Cardiac muscle cell (in vitro differentiated cells and primary cell): Measurements from ENCODE around the gene ISYNA1. TPM values are rescaled to one million over a fixed set of nuclear protein-coding genes. Genes with fewer than 3 reads are reported as not detected.

ENCODE experiments used
- DNase-seq, 2 donors: peaks; one replicate each; pipeline versions ENCODE4 v3.0.0 to v3.0.0-alpha.2; 2010 to 2017; ENCODE audit warnings: low read depth in 1 of 2, low spot score in 1 of 2
- H3K27ac ChIP-seq: fragments of 200-600 bp; sonication (generic); 2 replicates; pipeline ENCODE4 v1.5.1; 2016
- H3K27me3 ChIP-seq: fragments of 200-600 bp; sonication (generic); 2 replicates; pipeline ENCODE4 v1.6.0; 2016; ENCODE audit warnings: control low read depth
- H3K36me3 ChIP-seq: fragments of 200-600 bp; sonication (generic); 2 replicates; pipeline ENCODE4 v1.5.1; 2016; ENCODE audit warnings: control low read depth
- H3K4me1 ChIP-seq: fragments of 200-600 bp; sonication (generic); 2 replicates; pipeline ENCODE4 v1.8.1; 2017; ENCODE audit warnings: low read depth, mild to moderate bottlenecking, mixed run types
- H3K4me3 ChIP-seq: fragments of 200-600 bp; sonication (generic); 2 replicates; pipeline ENCODE4 v1.5.1; 2016; ENCODE audit warnings: mild to moderate bottlenecking
- H3K9me3 ChIP-seq: fragments of 200-600 bp; sonication (generic); 2 replicates; pipeline ENCODE4 v1.5.1; 2017; ENCODE audit warnings: low read depth, mild to moderate bottlenecking, control low read depth
- polyA plus RNA-seq: library from polyadenylated mRNA; unstranded; fragments of >200 nt; fragmentation: Nextera tagmentation; extraction: Ambion mirVana; gene quantifications from 2 replicates; pipeline ENCODE4 v1.2.1, GENCODE V29; 2016
- total RNA-seq: library from RNA; depleted of rRNA; stranded (reverse); fragments of >200 nt; gene quantifications from 2 replicates; pipeline ENCODE4 v1.2.3, GENCODE V29; 2016
- TF ChIP-seq, protein P1 (sequence below): IDR thresholded peaks from 2 replicates; pipeline ENCODE4 v1.5.1; 2012; ENCODE audit warnings: low read depth, mild to moderate bottlenecking, low read length

The ISYNA1 gene
- total and polyA plus RNA-seq, 2 experiments from 2014 or later: 298 to 370 TPM

DNA sequence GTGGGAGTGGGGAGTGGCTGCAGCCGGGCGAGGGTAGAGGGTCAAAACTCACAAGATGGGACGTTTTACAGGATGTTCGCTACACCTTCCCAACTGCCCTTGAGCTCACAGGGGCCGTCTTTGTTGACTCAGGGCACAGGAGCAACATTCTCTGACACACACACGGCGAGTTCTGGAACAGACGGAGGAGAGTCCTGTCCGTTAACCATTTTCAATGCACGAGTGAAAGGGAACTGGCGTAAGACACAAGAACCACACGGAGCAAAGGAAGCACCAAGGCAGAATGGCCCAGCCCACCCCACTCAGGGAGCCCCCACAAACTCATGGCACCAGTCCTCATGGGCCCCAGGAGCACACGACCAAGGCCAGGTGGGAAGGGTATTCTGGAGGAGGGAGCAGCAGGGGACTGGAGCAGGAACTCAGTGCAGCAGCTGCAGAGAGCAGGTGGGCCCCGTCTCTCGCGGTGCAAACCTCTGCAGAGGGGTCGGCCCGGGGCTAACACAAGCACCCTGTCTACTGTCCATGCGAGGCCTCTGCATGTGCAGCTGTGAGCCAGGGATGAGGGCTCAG lies 37.9 kb upstream of the ISYNA1 start:
- DNase-seq: no peak
- H3K36me3 ChIP-seq: no peaks in the 10 kb centered on the region
- H3K27ac ChIP-seq: no peak overlapping the region
- H3K4me1 ChIP-seq: peaks cover 7% of the 10 kb centered on the region
- no peak overlapping the region for H3K4me3 ChIP-seq
- H3K9me3 ChIP-seq: no peaks in the 10 kb centered on the region
- TF ChIP-seq, protein P1, sequence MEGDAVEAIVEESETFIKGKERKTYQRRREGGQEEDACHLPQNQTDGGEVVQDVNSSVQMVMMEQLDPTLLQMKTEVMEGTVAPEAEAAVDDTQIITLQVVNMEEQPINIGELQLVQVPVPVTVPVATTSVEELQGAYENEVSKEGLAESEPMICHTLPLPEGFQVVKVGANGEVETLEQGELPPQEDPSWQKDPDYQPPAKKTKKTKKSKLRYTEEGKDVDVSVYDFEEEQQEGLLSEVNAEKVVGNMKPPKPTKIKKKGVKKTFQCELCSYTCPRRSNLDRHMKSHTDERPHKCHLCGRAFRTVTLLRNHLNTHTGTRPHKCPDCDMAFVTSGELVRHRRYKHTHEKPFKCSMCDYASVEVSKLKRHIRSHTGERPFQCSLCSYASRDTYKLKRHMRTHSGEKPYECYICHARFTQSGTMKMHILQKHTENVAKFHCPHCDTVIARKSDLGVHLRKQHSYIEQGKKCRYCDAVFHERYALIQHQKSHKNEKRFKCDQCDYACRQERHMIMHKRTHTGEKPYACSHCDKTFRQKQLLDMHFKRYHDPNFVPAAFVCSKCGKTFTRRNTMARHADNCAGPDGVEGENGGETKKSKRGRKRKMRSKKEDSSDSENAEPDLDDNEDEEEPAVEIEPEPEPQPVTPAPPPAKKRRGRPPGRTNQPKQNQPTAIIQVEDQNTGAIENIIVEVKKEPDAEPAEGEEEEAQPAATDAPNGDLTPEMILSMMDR: no peak
- no peaks in the 10 kb centered on the region for H3K27me3 ChIP-seq

DNA sequence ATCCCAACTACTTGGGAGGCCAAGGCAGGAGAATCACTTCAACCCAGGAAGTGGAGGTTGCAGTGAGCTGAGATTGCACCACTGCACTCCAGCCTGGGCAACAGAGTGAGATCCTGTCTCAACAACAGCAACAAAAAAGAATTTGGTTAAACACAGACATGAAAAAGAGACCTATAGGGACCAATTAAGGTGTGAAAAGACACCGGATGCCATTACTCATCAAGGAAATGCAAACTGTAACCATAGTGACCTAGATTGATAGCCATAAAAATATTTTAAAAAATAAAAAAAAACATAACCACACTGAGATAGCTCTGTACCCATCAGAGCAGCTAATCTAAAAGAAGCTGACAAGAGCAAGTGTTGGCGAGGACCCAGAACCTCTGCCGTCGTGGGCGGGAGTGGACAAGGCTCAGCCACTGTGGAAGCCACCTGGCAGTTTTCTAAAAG lies 37.1 kb upstream of the ISYNA1 start:
- DNase-seq: no peak
- Histone ChIP-seq H3K4me3 (no peak overlapping the region), H3K27me3 (no peaks in the 10 kb centered on the region), H3K27ac (no peak overlapping the region), H3K4me1 (peaks cover 2% of the 10 kb centered on the region), H3K36me3 (no peaks in the 10 kb centered on the region), H3K9me3 (no peaks in the 10 kb centered on the region)
- TF ChIP-seq, protein P1: no peak

DNA sequence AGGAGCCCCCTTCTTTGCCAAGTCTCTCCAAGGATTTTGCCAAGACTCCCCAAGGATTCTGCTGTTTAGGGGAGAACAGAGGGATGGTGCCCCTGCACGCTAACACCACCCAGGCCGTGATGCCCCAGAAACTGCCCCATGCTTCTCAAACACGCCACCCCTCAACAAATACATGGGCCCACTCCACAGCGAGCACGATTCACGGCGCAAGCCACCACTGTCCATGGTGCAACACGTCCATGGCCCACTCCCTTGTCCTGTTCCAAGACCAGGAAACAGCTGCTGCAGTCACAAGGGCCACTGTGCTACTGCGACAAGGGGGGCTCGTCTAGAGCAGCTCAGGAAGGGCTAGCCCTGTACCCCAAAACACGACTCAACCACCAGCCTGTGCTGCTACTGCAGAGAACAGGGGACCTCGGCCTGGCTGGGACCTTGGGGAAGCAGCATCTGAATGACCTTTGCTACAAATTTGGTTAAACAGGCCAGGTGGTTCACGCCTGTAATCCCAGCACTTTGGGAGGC lies 36.5 kb upstream of the ISYNA1 start:
- no peaks in the 10 kb centered on the region for H3K4me1 ChIP-seq
- DNase-seq: no peak
- no peaks in the 10 kb centered on the region for H3K36me3 ChIP-seq
- no peak overlapping the region for H3K27ac ChIP-seq
- no peak overlapping the region for H3K4me3 ChIP-seq
- H3K27me3 ChIP-seq: no peaks in the 10 kb centered on the region
- TF ChIP-seq, protein P1: no peak
- H3K9me3 ChIP-seq: no peaks in the 10 kb centered on the region

DNA sequence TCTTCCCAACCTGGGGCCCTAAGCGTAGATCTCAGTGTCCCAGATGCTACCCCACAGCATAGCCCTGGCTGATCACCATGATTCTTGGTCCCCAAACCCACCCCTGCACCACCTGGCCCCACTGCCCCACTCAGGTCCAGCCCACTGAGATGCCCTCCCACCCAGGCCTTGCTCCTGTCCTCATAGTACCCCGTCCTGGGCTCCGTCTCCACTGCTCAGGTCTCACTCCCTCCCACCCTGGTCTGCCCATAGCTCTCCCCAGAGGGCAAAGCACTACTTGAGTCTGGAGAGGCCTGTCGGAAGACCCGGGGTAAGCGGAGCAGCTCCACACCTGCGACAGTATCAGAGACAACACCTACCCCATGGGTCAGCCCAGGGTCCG lies 35.8 kb upstream of the ISYNA1 start:
- Histone ChIP-seq H3K9me3 (no peaks in the 10 kb centered on the region), H3K27me3 (no peaks in the 10 kb centered on the region), H3K27ac (no peak overlapping the region), H3K36me3 (no peaks in the 10 kb centered on the region), H3K4me1 (no peaks in the 10 kb centered on the region), H3K4me3 (no peak overlapping the region)
- DNase-seq: no peak
- TF ChIP-seq, protein P1: no peak

DNA sequence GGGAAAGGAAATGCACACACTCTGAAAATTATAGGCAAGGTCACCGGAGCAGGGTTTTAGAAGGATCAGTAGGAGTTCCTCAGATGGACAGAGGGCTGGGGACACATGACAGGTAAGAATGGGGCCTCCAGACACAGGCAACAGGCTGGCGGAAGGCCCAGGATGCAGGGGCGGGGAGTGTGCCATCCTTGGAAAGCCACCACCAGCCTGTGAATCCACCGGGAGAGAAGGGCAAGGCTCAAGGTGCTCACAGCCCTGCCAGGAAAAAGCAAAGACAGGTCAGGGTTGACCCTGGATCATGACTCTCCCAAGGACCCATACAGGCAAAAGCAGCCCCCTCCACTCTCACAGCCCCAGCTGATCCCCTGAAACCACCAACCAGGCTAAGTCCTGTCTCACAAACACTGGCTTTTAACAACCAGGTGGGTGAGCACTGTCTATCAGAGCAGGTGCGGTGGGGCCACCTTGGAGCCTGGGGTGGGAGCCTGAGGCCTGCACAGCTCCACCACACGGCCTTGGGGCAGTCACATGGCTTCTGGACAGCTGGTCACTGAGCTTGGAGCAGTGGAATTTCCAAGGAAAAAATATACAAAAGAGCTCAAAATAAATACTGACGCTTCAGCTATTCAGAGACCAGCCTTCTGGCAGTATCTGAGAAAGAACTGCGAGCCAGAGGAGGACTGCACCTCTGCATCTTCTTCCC lies 35.2 kb upstream of the ISYNA1 start:
- no peak for DNase-seq
- TF ChIP-seq, protein P1: no peak
- Histone ChIP-seq H3K9me3 (no peaks in the 10 kb centered on the region), H3K27ac (no peak overlapping the region), H3K27me3 (no peaks in the 10 kb centered on the region), H3K36me3 (no peaks in the 10 kb centered on the region), H3K4me1 (no peaks in the 10 kb centered on the region), H3K4me3 (no peak overlapping the region)
